ENCODE measurements around the gene ST6GALNAC4. TPM values are rescaled to one million over a fixed set of nuclear protein-coding genes. Genes with fewer than 3 reads are reported as not detected.

ST6GALNAC4 gene
- total and polyA plus RNA-seq, 9 of the 15 experiments (the other 6 are each of a cell fraction or from before 2014, with no cell fraction given), result 2.6 to 43.1 (median 15.4) TPM

DNA sequence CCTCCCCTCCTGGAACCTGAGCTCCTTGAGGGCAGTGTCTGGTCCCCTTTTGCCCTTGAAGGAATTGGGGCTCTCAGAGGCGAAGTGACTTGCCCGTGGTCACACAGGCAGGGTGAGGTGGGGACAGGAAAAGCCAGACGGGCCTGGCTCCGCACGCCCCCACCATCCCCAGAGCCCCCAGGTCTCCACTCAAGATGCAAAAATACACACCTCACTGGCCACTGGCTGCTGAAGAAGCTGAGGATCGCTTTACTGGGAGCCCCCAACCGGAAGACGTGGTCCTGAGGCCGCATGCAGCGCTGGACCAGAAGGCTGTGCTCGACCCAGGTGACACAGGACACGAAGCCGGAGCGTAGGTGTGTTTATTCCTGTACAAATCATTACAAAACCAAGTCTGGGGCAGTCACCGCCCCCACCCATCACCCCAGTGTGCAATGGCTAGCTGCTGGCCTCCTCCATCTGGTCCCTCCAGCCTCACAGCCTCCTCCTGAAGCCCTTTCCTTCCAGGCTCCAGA lies 31.8 kb downstream of the ST6GALNAC4 start:
- TF ChIP-seq GATA2 (CRISPR knock-in tag; IDR thresholded peaks at IDR 0.05) (no peak), POLR2G (IDR thresholded peaks at IDR 0.05; ENCODE audit: low read depth, low read length) (peak; percentile 36; the same call in 1 of the 2 replicates), RBM15 (IDR thresholded peaks at IDR 0.05; ENCODE audit: insufficient read depth, low read length) (no peak)
- in situ Hi-C loops (cut with MboI) (no loop called here), intact Hi-C loops (cut with micrococcal nuclease) (no loop called here)
- H4K20me1 ChIP-seq (replicated peaks; ENCODE audit: control insufficient read depth, insufficient read depth, low read length), result no peaks in the 10 kb centered on the region
- POLR2A ChIA-PET, result interaction anchor here (0.7 to 2.4 kb wide), 4 partner anchors 8 to 118 kb away, joined by 3 to 12 read pairs (median 4); no protein-coding TSS in a partner anchor
- no TSS peak for BruUV-seq (replicated peaks)
- H3K4me3 ChIP-seq, result no peak overlapping the region
- H3K4me2 ChIP-seq (ENCODE audit: insufficient read depth, low read length), result no peak overlapping the region
- no peak overlapping the region for H3K27ac ChIP-seq (ENCODE audit: extremely low read depth, low read depth, low read length)
- ATAC-seq (no peak), DNase-seq (ENCODE audit: extremely low read depth in 1 of 4, low spot score in 3 of 4) (no peak), FAIRE-seq (no peak)
- peaks cover 40% of the 10 kb centered on the region for H3K36me3 ChIP-seq (ENCODE audit: control insufficient read depth, insufficient read depth, low read length)
- no peaks in the 10 kb centered on the region for H3K9me3 ChIP-seq (replicated peaks; ENCODE audit: control insufficient read depth, insufficient read depth, low read depth, low read length)
- no peaks in the 10 kb centered on the region for H3K79me2 ChIP-seq (ENCODE audit: control insufficient read depth, insufficient read depth, low read length)
- peak overlapping the region in 1 of 2 experiments; percentile 76; a peak in 2 of 4 replicates for H3K9ac ChIP-seq (ENCODE audit: insufficient read depth in 1 of 2, low read depth in 2 of 2, low read length in 2 of 2)
- H2AFZ ChIP-seq (ENCODE audit: low read depth, low read length), result no peak overlapping the region
- CTCF ChIA-PET (ENCODE audit: low intra/inter-chr PET ratio), result no interaction called here
- no peaks in the 10 kb centered on the region for H3K27me3 ChIP-seq (ENCODE audit: control insufficient read depth in 2 of 2, insufficient read depth in 2 of 2, low read length in 2 of 2)
- no peaks in the 10 kb centered on the region for H3K9me1 ChIP-seq (ENCODE audit: control insufficient read depth, insufficient read depth, low read length)
- 77% methylated on average over 15 of the region's 15 CpGs for WGBS (ENCODE audit: insufficient coverage, low coverage, missing lambda C conversion rate)
- peaks cover 0 to 29% of the 10 kb centered on the region in 2 experiments; a peak in 3 of 5 replicates for H3K4me1 ChIP-seq (replicated peaks in 1 of 2; ENCODE audit: control insufficient read depth in 2 of 2, insufficient read depth in 2 of 2, low read length in 2 of 2)

DNA sequence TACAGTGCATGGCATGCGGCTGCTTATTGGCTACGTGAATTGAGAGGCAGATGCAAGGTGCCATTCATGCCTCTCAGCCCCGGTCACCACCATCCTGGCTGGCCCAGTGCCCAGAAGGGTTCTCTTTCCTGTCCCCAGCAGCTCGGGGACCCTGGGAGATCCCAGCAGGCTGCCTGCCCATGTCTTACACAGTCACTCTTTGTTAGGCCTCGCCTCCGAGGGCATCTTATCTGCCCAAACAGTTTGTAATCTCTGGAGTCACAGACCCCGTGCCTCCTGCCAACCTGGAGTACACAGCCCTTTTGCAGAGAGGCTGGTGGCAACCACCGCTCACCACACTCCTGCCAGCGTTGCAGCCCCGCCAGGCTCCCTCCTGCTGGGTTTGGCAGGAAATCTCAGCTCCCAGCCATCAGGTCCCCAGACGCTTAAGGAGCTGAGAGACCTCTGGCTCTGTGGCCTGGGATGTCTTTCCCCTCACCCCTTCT lies 32.4 kb downstream of the ST6GALNAC4 start:
- in situ Hi-C loops (cut with MboI), result no loop called here
- TF ChIP-seq L3MBTL2 (IDR thresholded peaks at IDR 0.05), result no peak
- TF ChIP-seq, protein P1, sequence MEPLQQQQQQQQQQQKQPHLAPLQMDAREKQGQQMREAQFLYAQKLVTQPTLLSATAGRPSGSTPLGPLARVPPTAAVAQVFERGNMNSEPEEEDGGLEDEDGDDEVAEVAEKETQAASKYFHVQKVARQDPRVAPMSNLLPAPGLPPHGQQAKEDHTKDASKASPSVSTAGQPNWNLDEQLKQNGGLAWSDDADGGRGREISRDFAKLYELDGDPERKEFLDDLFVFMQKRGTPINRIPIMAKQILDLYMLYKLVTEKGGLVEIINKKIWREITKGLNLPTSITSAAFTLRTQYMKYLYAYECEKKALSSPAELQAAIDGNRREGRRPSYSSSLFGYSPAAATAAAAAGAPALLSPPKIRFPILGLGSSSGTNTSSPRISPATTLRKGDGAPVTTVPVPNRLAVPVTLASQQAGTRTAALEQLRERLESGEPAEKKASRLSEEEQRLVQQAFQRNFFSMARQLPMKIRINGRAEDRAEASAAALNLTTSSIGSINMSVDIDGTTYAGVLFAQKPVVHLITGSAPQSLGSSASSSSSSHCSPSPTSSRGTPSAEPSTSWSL (CRISPR knock-in tag; IDR thresholded peaks at IDR 0.05; ENCODE audit: borderline replicate concordance), result no peak
- TF ChIP-seq TARDBP (IDR thresholded peaks at IDR 0.05), result no peak
- TF ChIP-seq NR2C2 (CRISPR knock-in tag; IDR thresholded peaks at IDR 0.05), result no peak
- TF ChIP-seq NR2C2 (tag; IDR thresholded peaks at IDR 0.05), result no peak
- no peak for TF ChIP-seq KLF10 (CRISPR knock-in tag; IDR thresholded peaks at IDR 0.05)
- TF ChIP-seq, protein P2, sequence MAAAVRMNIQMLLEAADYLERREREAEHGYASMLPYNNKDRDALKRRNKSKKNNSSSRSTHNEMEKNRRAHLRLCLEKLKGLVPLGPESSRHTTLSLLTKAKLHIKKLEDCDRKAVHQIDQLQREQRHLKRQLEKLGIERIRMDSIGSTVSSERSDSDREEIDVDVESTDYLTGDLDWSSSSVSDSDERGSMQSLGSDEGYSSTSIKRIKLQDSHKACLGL (CRISPR knock-in tag; IDR thresholded peaks at IDR 0.05; ENCODE audit: borderline replicate concordance, poor library complexity, severe bottlenecking), result no peak
- TF ChIP-seq, protein P3, sequence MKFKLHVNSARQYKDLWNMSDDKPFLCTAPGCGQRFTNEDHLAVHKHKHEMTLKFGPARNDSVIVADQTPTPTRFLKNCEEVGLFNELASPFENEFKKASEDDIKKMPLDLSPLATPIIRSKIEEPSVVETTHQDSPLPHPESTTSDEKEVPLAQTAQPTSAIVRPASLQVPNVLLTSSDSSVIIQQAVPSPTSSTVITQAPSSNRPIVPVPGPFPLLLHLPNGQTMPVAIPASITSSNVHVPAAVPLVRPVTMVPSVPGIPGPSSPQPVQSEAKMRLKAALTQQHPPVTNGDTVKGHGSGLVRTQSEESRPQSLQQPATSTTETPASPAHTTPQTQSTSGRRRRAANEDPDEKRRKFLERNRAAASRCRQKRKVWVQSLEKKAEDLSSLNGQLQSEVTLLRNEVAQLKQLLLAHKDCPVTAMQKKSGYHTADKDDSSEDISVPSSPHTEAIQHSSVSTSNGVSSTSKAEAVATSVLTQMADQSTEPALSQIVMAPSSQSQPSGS (CRISPR knock-in tag; IDR thresholded peaks at IDR 0.05), result no peak

More for the DNA sequence above, 32.4 kb downstream of the ST6GALNAC4 start:
- peak overlapping the region in 1 of 2 experiments; percentile 81; a peak in 2 of 4 replicates for H3K9ac ChIP-seq (ENCODE audit: insufficient read depth in 1 of 2, low read depth in 2 of 2, low read length in 2 of 2)
- no peak overlapping the region for H3K4me2 ChIP-seq (ENCODE audit: insufficient read depth, low read length)
- no peaks in the 10 kb centered on the region for H4K20me1 ChIP-seq (replicated peaks; ENCODE audit: control insufficient read depth, insufficient read depth, low read length)
- peaks cover 0 to 29% of the 10 kb centered on the region in 2 experiments; a peak in 3 of 5 replicates for H3K4me1 ChIP-seq (replicated peaks in 1 of 2; ENCODE audit: control insufficient read depth in 2 of 2, insufficient read depth in 2 of 2, low read length in 2 of 2)
- H3K27ac ChIP-seq (ENCODE audit: extremely low read depth, low read depth, low read length), result no peak overlapping the region
- H3K36me3 ChIP-seq (ENCODE audit: control insufficient read depth, insufficient read depth, low read length), result peaks cover 34% of the 10 kb centered on the region
- ChIA-PET POLR2A (interaction anchor here (0.7 to 2.4 kb wide), 4 partner anchors 9 to 117 kb away, joined by 3 to 12 read pairs (median 4); no protein-coding TSS in a partner anchor), CTCF (ENCODE audit: low intra/inter-chr PET ratio) (no interaction called here)
- no TSS peak for BruUV-seq (replicated peaks)
- no peaks in the 10 kb centered on the region for H3K79me2 ChIP-seq (ENCODE audit: control insufficient read depth, insufficient read depth, low read length)
- no peak for DNase-seq (ENCODE audit: extremely low read depth in 1 of 4, low spot score in 3 of 4)
- H3K9me3 ChIP-seq (replicated peaks; ENCODE audit: control insufficient read depth, insufficient read depth, low read depth, low read length), result no peaks in the 10 kb centered on the region
- 63% methylated on average over 10 of the region's 11 CpGs for WGBS (ENCODE audit: insufficient coverage, low coverage, missing lambda C conversion rate)
- intact Hi-C loops (cut with micrococcal nuclease), result no loop called here
- no peaks in the 10 kb centered on the region for H3K9me1 ChIP-seq (ENCODE audit: control insufficient read depth, insufficient read depth, low read length)
- FAIRE-seq, result no peak
- no peak for ATAC-seq
- no peaks in the 10 kb centered on the region for H3K27me3 ChIP-seq (ENCODE audit: control insufficient read depth in 2 of 2, insufficient read depth in 2 of 2, low read length in 2 of 2)
- no peak overlapping the region for H3K4me3 ChIP-seq
- no peak overlapping the region for H2AFZ ChIP-seq (ENCODE audit: low read depth, low read length)
